Measurements from ENCODE around the gene ZGLP1.
A peak's percentile ranks its signal among the peaks of the same experiment; 100 is the strongest.

ZGLP1 gene

DNA sequence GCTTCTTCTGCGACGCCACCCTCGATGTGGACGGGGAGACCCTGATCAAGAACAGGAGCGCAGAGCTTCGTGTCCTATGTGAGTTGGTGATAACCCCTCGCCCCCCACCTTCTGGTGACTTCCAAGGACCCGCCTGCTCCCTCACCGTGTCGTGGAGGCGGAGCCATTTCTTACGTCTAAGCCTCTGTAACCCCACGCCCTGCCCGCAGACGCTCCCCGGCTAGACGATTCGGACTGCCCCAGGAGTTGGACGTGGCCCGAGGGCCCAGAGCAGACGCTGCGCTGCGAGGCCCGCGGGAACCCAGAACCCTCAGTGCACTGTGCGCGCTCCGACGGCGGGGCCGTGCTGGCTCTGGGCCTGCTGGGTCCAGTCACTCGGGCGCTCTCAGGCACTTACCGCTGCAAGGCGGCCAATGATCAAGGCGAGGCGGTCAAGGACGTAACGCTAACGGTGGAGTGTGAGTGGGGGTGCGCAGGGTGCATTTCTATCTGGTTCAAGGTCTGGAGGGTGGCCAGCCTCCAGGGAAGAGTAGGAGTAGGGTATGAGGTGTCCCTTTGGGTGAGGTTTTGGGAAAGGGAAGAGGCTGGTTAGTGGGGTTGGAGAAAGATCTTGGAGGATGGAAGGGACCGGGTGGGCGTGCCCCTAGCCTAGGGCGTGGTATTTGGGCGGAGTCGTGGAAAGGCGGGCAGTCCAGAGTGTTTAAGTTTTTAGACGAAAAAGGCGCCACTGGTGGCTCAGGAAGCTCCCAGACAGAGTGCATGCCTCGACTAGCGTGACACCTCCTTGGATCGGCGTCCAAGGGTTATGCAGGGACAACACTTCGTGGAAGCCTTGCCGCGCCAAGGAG lies 16.6 kb downstream of the ZGLP1 start:
- TF ChIP-seq GATA2 (IDR thresholded peaks at IDR 0.05; ENCODE audit: low read depth, low read length): no peak
- TF ChIP-seq GATA3 (IDR thresholded peaks at IDR 0.05; ENCODE audit: low read depth, low read length): no peak

DNA sequence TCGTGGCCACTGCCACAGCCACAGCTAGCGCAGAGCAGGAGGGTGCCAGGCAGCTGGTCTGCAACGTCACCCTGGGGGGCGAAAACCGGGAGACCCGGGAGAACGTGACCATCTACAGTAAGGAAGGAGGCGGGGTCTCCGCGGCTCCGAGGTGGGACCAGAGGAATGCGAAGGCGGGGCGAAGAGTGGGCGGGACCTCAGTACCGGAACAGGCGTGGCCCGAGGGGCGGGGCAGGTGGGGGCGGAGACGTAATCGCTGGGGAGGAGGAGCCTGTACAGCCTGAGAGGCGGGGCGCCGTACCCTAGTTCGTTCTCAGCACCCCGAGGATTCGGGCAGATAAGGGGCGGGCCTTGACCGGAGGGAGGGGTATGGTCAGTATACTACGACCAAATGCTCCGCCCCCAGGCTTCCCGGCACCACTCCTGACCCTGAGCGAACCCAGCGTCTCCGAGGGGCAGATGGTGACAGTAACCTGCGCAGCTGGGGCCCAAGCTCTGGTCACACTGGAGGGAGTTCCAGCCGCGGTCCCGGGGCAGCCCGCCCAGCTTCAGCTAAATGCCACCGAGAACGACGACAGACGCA lies 17.3 kb downstream of the ZGLP1 start:
- TF ChIP-seq GATA3 (IDR thresholded peaks at IDR 0.05; ENCODE audit: low read depth, low read length): no peak
- TF ChIP-seq GATA2 (IDR thresholded peaks at IDR 0.05; ENCODE audit: low read depth, low read length): no peak

DNA sequence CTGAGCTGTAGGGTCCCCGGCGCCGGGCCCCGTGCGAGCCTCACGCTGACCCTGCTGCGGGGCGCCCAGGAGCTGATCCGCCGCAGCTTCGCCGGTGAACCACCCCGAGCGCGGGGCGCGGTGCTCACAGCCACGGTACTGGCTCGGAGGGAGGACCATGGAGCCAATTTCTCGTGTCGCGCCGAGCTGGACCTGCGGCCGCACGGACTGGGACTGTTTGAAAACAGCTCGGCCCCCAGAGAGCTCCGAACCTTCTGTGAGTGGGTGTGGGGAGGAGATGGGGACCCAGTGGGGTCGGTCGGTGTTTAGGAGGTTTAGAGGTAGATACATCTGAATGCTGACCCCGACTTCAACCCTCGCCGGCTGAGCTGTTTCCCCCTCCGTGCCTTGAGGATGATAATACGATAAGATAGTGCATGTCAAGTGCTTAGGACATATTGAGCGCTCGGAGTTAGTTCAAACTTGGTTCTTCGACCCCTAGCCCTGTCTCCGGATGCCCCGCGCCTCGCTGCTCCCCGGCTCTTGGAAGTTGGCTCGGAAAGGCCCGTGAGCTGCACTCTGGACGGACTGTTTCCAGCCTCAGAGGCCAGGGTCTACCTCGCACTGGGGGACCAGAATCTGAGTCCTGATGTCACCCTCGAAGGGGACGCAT lies 17.9 kb downstream of the ZGLP1 start:
- no peak for TF ChIP-seq GATA2 (IDR thresholded peaks at IDR 0.05; ENCODE audit: low read depth, low read length)

DNA sequence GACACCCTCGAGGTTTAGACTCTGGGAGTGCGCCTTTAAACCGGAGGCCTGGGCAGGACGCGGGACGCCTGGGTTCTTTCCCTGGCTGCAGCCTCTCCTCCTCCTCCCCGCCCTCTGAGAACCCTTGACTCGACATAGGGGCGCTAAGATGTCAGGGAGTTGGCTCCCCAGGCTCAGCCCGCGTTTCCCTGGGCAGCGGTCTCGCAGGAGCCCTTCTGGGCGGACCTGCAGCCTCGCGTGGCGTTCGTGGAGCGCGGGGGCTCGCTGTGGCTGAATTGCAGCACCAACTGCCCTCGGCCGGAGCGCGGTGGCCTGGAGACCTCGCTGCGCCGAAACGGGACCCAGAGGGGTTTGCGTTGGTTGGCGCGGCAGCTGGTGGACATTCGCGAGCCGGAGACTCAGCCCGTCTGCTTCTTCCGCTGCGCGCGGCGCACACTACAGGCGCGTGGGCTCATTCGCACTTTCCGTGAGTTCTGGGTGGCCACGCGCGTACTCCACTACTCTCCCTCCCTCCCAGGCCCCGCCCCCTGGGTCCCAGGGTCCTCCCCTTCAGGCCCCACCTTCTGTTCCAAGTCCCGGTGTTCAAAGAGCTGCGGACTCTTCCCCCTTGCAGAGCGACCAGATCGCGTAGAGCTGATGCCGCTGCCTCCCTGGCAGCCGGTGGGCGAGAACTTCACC lies 18.6 kb downstream of the ZGLP1 start:
- no peak for TF ChIP-seq GATA2 (IDR thresholded peaks at IDR 0.05; ENCODE audit: low read depth, low read length)
- no peak for TF ChIP-seq GATA3 (IDR thresholded peaks at IDR 0.05; ENCODE audit: low read depth, low read length)

DNA sequence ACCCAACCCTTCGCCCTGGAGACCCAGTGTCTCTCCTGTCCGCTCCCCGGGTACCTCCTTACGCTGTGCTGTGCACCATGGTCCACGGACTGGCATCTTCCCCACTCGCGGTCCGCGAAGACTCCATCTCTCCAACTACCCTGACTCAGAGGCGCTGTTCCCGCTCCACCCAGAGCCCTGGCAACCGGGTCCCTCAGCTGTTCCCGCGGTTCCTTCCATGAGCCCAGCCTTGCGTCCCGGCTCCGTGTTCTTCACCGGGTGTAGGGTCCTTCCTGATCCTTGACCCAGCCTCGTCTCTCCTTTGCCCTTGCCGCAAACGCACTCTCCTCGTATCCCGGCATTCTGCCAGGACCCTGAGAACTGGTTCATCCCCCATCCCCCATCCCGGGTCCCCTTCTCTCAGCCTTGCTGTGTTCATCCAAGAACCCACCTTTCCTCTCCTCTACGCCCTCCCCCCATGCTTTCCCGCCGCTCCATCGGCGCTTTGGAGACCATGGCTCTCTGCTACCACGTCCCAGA lies 19.2 kb downstream of the ZGLP1 start:
- TF ChIP-seq GATA3 (IDR thresholded peaks at IDR 0.05; ENCODE audit: low read depth, low read length) (no peak), GATA2 (IDR thresholded peaks at IDR 0.05; ENCODE audit: low read depth, low read length) (no peak)

DNA sequence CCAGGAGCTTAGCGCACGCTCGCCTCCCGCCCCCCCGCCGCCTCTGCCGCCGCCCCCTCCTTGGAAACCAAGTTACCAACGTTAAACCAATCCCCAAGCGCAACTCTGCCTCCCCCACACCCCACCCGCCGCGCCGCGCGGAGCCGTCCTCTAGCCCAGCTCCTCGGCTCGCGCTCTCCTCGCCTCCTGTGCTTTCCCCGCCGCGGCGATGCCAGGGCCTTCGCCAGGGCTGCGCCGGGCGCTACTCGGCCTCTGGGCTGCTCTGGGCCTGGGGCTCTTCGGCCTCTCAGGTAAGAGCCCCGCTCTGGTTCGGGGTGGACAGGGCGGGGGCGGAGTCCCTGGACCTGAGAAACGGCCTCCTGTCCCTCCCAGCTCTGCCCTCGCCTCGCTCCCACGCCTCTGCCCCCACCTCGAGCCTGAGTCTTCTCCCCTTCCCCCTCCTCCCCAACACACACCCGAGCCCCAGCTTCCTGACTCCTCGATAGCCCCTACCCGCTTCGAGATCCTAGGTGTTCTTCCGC lies 19.7 kb downstream of the ZGLP1 start, which contains the start of gene ICAM5:
Gene ICAM5, plus strand, starts transcription at position 117 of the 521 bp plus-strand sequence. Its CDS starts 92 bp downstream, at position 209.
- TF ChIP-seq GATA2 (IDR thresholded peaks at IDR 0.05; ENCODE audit: low read depth, low read length): no peak
- no peak for TF ChIP-seq GATA3 (IDR thresholded peaks at IDR 0.05; ENCODE audit: low read depth, low read length)

DNA sequence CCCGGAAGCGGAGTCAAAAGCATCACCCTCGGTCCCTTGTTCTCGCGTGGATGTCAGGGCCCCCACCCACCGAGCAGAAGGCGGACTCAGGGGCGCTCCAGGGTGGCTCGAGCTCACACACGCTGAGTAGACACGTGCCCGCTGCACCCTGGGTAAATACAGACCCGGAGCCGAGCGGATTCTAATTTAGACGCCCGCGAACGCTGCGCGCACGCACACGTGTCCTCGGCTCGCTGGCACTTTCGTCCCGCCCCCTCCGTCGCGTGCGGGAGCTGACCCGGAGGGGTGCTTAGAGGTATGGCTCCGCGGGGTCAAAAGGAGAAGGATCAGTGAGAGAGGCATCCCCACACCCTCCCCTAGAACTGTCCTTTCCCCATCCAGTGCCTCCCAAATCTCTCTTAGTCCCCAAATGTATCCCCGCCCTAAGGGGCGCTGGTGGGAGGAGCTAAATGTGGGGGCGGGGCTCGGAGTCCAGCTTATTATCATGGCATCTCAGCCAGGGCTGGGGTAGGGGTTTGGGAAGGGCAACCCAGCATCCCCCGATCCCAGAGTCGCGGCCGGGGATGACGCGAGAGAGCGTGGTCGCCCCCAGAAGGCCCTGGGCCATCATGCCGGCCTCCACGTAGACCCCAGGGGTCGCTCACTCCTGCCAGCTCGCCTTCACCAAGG lies 20.3 kb downstream of the ZGLP1 start:
- TF ChIP-seq GATA3 (IDR thresholded peaks at IDR 0.05; ENCODE audit: low read depth, low read length): no peak
- 0 out of 2 replicates have a peak, but pooled peaks have one; percentile 23 for TF ChIP-seq GATA2 (IDR thresholded peaks at IDR 0.05; ENCODE audit: low read depth, low read length)

DNA sequence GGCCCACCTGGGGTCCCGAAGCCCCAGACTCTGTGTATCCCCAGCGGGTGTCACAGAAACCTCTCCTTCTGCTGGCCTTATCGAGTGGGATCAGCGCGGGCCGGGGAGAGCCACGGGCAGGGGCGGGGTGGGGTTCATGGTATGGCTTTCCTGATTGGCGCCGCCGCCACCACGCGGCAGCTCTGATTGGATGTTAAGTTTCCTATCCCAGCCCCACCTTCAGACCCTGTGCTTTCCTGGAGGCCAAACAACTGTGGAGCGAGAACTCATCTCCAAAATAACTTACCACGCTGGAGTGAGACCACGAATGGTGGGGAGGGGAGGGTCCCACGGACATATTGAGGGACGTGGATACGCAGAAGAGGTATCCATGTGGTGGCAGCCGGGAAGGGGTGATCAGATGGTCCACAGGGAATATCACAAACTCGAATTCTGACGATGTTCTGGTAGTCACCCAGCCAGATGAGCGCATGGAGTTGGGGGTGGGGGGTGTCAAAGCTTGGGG lies 20.9 kb downstream of the ZGLP1 start:
- TF ChIP-seq GATA2 (IDR thresholded peaks at IDR 0.05; ENCODE audit: low read depth, low read length) (peak; percentile 63), GATA3 (IDR thresholded peaks at IDR 0.05; ENCODE audit: low read depth, low read length) (no peak)

DNA sequence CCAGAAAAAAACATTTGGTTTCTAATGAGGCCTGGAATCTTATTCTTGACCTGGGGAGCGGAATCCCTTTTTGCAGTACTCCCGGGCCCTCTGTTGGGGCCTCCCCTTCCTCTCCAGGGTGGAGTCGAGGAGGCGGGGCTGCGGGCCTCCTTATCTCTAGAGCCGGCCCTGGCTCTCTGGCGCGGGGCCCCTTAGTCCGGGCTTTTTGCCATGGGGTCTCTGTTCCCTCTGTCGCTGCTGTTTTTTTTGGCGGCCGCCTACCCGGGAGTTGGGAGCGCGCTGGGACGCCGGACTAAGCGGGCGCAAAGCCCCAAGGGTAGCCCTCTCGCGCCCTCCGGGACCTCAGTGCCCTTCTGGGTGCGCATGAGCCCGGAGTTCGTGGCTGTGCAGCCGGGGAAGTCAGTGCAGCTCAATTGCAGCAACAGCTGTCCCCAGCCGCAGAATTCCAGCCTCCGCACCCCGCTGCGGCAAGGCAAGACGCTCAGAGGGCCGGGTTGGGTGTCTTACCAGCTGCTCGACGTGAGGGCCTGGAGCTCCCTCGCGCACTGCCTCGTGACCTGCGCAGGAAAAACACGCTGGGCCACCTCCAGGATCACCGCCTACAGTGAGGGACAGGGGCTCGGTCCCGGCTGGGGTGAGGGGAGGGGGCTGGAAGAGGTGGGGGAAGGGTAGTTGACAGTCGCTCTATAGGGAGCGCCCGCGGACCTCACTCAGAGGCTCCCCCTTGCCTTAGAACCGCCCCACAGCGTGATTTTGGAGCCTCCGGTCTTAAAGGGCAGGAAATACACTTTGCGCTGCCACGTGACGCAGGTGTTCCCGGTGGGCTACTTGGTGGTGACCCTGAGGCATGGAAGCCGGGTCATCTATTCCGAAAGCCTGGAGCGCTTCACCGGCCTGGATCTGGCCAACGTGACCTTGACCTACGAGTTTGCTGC lies 22.5 kb downstream of the ZGLP1 start, which contains the start of gene ICAM4:
Gene ICAM4, plus strand, starts transcription at position 153 of the 935 bp plus-strand sequence. Its CDS starts 58 bp downstream, at position 211.
- TF ChIP-seq GATA3 (IDR thresholded peaks at IDR 0.05; ENCODE audit: low read depth, low read length): no peak
- TF ChIP-seq GATA2 (IDR thresholded peaks at IDR 0.05; ENCODE audit: low read depth, low read length): peak; percentile 40; the same call in 1 of the 2 replicates

DNA sequence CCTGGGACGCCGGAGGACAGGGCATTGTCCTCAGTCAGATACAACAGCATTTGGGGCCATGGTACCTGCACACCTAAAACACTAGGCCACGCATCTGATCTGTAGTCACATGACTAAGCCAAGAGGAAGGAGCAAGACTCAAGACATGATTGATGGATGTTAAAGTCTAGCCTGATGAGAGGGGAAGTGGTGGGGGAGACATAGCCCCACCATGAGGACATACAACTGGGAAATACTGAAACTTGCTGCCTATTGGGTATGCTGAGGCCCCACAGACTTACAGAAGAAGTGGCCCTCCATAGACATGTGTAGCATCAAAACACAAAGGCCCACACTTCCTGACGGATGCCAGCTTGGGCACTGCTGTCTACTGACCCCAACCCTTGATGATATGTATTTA lies 24.2 kb downstream of the ZGLP1 start:
- TF ChIP-seq GATA3 (IDR thresholded peaks at IDR 0.05; ENCODE audit: low read depth, low read length): no peak
- no peak for TF ChIP-seq GATA2 (IDR thresholded peaks at IDR 0.05; ENCODE audit: low read depth, low read length)

DNA sequence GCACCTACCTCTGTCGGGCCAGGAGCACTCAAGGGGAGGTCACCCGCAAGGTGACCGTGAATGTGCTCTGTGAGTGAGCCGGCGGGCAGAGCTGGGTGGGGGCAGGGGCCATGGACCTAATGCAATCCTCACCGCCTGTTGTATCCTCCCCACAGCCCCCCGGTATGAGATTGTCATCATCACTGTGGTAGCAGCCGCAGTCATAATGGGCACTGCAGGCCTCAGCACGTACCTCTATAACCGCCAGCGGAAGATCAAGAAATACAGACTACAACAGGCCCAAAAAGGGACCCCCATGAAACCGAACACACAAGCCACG lies 24.7 kb downstream of the ZGLP1 start:
- TF ChIP-seq GATA3 (IDR thresholded peaks at IDR 0.05; ENCODE audit: low read depth, low read length) (no peak), GATA2 (IDR thresholded peaks at IDR 0.05; ENCODE audit: low read depth, low read length) (no peak)

All from SH-SY5Y (cell line).